GM19238 (cell line): ENCODE data around the gene ANXA4.

Experiments
- DNase-seq: peaks from one replicate; pipeline ENCODE4 v3.0.0; 2011; ENCODE audit warnings: low spot score; ENCODE audit not compliant: insufficient read length

The ANXA4 gene

DNA sequence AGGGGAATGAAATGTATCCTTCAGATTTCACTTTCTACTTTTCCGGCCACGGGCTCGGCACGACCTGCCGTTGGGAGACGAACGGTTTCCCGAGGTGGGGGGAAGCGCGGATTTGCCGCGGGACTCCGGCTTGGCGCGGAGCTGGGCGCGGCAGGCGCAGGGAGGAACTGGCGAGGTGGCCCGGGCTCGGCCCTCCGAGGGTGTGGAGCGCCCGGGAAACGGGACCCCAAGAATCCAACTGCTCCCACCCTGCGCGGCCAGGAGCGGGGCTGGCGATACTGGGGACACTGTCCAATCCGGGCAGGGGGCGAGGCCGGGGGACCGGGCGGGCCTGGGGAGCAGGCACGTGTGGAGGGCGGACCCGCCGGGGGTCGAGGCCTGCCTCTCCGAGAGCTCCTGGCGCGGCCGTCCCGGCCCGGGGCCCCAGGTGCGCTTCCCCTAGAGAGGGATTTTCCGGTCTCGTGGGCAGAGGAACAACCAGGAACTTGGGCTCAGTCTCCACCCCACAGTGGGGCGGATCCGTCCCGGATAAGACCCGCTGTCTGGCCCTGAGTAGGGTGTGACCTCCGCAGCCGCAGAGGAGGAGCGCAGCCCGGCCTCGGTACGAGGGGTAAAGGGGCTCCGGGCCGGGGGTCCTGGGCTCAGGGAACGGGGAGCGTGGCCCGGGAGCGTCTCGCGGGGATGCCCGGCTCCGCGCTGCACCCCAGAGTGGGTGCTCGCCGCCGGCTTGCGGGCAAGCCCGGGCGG lies at the start of gene ANXA4:
Gene ANXA4, plus strand, starts transcription at position 560 of the 747 bp plus-strand sequence. CDS start 39,432 bp downstream, outside the sequence.
- DNase-seq: peak; percentile 70

DNA sequence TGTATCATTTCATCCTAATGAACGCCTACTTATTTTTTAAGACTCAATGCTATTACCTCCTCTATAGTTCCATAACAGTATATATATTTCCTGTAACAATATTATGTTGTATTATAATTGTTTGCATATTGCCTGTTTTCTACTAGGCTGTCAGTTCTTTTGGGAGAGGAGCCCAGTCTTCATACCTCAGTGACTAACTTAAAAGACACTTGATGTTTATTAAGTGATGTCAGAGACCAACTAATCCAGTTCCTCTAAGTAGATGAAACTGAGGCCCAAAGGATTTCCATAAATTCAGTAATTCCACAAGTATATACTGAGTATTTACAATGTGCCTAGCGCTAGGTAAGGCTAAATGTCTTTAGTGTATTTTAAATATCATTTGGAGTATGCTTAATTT lies 49.5 kb upstream of the ANXA4 start:
- DNase-seq: no peak

DNA sequence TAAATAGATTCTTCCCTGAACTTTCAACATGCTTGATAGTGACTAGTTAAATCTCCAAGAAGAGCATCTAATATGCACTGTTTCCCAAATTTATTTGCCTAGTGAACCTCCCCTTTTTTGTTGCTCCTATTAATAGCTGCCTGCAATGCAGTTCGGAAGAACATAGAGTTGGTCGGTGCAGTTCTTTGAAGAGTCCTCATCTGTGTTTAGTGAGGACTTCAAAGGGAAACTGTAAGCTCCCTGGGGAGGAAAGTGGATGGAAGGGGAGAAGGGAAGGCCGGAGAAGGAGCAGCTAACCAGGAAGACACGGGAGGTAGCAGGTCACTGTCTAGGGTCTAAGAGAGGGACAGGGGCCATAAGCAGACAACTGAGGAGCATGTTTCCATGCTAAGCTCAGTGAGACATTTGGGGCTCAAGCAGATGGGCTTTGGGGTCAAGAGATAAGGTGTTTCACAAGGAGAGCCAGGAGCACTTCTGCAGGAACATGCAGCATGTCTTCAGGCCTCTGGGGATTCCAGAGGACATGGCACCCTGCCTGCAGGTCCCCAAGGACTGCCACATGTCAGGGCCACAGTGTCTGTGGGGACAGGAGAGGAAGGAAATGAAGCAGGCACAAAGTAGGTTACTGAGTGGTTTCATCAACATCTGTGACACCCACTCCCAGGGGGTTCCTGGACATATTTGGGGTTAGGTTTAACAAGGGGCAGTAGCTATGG lies 48.7 kb upstream of the ANXA4 start:
- DNase-seq: no peak

DNA sequence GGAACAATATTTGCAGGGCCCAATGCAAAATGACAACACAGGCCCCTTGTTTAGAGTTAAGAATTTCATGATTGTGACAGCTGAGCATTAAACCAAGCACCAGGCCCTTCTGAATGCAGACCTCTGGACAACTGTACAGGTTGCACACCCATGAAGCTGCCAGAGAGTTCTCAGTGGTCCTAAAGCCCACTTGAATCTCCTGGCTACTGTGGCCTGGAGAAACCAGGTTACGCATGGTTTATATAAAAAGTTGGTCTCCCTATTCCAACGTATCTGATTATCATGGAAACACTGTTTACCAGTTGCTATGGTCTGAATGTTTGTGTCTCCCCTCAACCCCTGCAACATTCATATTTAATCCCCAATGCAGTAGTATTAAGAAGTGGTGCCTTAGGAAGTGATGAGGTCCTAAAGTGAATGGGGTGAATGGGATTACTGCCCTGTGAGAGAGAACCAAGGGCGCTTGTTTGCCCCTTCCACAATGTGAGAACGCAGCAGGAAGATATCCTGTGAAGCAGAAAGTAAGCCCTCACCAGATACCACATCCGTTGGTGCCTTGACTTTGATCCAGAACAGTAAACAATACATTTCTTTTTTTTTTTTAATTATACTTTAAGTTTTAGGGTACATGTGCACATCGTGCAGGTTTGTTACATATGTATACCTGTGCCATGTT lies 48.0 kb upstream of the ANXA4 start:
- DNase-seq: no peak

DNA sequence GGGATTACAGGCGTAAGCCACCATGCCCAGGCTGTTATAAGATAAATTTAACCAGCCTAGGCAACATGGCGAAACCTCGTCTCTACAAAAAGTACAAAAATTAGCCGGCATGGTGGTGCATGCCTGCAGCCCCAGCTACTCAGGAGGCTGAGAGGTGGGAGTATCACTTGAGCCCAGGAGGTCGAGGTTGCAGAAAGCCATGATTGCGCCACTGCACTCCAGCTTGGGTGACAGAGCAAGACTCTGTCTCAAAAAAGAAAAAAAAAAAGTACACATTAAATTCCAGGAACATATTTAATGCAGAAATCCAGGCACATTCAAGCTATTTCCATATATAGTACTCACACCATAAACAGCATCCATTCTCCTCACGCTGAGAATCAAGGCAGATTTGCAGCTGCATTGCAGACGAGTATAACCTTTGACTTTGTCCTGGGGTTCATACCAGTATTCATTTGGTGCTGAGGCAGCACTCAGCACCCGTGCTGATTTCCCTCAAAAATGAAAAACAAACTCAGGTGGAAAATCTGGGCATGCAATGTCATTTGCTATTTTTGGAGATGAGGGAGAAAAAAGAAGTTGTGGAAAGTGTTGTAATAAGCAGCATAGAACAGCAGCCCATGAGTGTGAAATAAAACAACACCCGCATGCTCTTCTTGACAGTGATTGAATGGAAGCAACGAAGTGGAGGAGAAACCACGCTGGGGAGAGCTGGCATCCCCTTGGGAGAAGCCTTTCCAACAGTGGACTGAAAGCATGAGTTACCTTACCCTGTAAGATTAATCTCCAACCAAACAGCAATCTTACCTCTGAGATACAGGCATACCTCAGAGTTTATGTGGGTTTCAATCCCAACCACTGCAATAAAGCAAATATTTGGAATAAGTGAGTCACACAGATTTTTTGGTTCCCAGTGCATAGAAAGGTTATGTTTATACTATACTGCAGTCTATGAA lies 46.8 kb upstream of the ANXA4 start:
- no peak for DNase-seq

DNA sequence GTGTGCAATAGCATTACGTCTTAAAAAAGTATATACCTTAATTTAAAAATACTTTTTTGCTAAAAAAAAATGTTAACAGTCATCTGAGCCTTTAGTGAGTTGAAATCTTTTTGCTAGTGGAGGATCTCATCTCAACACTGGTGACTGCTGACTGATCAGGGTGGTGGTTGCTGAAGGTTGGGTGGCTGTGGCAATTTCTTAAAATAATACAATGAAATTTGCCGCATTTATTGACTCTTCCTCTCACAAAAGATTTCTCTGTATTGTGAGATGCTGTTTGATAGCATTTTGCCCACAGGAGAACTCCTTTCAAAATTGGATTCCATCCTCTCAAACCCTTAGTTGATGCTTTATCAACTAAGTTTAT lies 46.1 kb upstream of the ANXA4 start:
- no peak for DNase-seq

DNA sequence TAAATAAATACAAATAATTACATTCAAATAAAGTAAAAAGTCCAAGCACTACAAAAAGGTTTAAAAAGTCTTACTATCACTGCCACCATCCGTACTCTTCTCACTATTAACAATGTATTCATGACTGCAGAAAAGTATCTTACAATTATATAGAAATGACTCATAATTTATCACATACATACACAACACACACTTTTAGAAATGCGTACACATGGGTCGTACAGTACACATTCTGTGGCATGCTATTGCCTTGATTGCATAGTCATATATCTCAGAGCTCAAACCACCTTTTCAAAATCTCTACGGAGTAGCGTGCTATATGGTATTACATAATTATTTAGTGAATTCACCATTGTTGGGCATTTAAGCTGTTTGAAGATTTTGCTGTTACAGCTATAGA lies 41.6 kb upstream of the ANXA4 start:
- no peak for DNase-seq

DNA sequence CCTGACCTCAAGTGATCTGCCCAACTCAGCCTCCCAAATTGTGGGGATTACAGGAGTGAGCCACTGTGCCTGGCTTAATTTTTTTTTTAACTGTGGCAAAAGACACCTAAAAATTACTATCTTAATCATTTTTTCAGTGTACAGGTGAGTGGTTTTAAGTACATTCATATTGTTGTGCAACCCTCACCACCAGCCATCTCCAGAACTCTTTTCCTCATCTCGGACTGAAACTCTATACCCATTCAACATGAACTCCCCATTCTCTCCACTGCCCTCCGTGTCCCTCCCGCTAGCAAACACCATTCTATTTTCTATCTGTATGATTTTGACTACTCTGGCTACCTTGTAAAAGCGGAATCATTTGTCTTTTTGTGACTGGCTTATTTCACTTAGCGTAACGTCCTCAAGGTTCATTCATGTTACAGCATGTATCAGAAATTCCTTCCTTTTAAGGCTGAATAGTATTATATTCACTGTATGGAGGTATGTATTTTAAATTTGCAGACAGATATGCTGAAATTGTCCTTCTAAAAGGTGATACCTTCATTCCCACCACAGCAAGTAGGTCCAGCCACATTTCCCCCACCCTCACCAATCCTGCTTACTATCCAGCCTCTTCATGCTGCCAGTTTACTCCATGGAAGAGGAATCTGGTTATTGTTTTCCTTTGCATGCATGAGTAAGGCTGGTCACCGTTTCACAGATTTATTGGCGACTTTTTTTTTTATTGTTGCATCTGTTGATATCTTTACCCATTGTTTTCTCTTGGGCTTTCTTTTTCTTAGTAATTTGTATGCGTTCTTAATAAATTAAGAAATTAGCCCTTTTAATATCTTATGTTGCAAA lies 40.6 kb upstream of the ANXA4 start:
- DNase-seq: no peak

DNA sequence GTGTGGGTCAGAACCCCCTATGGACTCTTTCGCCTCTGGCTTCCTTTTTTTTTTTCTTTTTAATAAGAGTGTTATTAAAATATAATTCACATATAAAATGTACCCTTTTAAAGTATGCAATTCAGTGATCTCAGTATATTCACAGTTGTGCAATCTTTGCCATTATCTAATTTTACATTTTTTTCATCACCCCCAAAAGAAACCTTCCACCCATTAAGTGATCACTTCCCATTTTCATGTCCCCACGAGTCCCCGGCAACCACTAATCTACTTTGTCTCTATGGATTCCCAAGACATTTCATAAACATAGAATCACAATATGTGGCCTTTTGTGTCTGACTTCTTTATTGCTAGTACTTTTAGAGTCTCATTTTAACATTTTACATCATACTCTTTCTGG lies 38.7 kb upstream of the ANXA4 start:
- DNase-seq: no peak

DNA sequence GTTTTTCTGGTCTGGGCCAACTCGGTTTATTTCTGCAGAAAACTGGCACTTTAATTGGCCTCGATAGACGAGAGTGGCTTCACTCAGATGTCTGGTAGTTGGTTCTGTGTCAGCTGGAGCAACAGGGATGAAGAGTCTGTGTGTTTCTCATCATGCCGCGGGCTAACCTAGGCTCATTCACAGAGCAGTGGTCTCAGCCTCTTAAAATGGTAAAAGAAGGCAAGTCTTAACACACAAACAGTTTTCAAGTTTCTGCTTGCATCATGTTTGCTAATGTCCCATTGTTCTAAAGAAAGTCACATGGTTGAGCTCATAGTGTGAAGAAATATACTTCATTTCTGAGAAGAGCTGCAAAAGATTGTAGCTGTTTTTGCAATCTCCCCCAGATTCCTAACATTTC lies 37.5 kb upstream of the ANXA4 start:
- DNase-seq: no peak

DNA sequence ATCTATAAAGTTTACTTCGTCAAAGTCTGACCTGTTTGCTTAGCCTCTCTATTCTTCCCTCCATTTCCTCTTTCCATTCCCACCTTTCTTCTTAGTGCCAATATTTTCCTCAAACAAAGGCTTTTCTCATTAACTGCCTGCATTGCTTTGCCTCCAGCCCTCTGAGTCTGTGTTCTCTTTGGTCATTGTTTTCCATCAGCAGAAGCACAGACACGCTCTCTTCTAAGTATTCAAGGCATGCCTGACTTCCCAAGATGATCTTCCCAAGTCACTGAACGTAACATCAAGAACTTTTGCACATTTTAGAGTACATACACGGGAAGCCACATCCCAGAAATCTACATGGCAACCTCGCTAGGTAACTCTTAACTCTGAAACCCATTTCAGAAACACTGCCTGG lies 32.6 kb upstream of the ANXA4 start:
- DNase-seq: no peak

DNA sequence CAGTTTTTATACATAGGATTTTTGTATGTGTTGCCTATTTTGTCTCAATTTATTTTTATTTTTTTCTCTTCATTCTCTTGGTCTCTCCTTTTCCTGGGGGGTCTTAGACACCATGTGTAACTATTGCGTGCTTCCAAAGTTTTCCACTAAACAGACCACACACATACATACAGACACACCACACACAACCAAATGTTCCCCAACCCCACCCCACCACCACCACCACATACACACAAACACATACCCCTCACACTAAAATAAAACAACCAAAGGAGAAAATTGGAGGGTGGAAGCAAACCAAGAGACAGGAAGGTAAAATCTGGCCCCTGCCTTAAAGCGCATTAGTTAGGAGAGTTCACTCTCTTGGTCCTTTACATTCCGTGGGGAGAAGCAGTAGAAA lies 30.0 kb upstream of the ANXA4 start:
- DNase-seq: no peak

DNA sequence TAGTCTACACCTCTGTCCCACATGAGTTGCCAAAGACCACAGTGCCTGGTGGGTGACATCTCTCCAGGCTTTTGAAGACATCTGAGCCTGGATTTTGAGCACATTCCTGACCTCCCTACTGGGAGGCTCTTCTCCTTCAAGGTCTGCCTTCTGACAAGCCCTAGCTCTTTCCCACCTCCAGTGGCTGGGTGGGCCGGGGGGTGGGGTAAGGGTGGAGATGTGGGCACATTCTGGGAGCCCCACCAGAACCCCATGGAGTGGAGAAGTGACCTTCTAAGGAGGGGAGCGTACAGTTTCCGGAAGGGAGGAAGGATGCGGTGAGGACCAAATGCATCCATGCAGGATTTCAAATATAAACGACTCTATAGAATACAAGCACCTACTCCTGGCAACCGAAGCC lies 27.9 kb upstream of the ANXA4 start:
- DNase-seq: no peak

DNA sequence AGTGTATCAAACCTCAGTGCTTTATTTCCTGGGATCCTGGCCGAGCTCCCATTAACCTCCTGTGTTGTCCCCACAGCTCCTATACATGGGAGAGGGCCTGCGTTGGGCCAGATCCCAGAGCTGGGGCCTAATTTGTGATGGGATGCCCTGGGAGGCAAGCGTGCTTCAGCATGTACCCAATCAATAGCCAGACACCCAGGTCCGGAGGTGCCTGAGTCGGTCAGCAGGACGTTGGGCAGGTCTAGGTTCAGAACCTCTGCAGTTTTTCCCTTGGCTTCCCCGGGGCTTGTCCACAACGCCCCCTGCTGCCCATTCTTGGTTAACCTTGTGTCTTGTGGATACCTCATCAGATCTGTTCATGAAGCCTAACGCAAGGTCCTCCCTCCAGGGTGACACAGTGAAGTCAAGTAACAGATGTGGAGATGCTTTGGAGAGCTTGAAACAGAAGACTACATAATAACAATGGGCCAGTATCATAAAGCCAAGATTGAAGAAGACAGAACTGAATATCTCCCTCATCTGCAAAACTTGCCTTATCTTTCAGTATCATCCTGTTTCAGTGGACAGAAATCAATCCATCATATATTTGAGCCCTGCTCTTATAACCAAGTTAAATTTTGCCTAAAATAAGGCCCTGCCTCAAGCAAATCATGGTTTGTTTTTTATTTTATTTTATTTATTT lies 27.3 kb upstream of the ANXA4 start:
- DNase-seq: peak; percentile 48

DNA sequence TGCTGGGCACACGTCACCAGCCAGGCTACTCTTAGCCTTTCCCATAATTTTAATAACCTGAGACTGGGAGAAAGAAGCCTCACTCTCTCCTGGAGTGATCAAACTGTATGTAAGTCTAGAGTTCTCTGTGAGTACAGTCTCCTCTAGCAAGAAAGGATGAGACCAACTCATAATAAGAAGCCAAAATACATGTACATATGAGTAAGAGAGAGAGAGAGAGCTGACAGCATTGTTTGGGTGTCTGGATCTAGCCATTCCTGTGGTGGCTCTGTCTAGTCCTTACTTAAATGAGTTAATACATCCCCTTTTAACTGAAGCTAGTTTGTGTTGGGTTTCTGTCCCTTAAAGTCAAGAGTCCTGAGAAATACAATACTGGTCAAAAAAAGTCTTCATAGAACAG lies 26.0 kb upstream of the ANXA4 start:
- DNase-seq: no peak

DNA sequence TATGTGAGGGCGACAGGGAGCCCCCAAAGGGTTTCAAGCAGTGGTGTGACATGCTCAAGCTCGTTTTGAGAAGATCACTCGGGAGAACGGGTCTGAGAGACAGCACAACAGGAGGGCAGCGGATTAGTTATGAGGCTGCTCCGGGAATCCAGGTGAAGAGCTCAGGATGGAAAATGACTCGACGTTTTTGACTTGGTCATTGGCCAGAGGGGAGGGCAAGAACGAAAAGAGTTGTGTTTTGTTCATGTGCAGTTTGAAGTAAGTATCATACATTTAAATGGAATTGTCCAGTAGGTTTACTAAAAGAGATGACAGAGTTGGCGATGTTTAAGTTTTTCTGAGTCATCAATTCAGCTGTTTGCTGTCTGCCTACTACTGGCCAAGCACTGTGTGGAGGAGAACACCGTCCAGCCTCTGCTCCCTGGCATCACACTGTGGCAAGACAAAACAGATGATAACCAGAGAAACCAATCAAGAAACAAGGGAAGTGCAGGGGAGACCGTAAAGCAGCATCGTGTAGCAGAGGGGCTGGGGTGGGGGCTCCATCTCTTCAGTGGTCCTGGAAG lies 25.3 kb upstream of the ANXA4 start:
- no peak for DNase-seq

DNA sequence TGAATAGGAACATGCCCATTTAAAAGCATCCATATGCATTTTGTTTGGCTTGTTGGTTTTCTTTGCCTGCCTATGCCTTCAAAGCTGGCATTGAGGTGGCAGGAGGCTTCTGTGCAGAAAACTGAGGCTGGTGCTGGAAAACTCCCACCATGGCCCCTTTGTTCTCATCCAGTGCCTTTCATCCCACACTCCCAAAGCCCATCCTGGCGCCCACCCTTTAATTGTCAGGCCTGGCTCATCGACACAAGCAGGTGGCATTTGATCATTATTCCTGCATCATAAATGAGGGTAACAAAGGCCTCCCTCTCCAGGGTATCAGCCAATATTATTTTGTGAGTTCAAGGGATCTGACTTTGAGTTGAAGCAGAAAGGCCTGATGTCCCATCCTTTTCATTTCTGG lies 24.7 kb upstream of the ANXA4 start:
- no peak for DNase-seq

DNA sequence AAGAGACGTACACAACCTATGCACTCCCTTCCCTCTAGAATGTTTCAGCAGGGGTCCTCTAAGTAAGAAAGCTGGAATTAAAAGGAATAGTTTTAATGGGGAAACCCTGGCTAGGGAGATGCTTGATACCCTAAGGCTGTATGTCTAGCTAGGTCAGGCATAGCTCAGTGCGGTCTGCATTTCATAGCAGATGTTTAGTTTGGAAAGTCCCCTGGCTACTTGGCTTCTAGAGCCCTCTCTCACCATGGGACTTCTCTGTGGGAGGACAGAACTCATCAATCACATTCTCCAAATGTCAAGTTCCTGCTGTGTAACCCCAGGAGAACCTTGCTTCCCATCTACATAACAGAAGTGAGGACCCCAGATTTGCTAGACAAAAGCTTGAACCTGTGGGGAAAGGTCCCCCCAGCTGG lies 24.1 kb upstream of the ANXA4 start:
- no peak for DNase-seq

DNA sequence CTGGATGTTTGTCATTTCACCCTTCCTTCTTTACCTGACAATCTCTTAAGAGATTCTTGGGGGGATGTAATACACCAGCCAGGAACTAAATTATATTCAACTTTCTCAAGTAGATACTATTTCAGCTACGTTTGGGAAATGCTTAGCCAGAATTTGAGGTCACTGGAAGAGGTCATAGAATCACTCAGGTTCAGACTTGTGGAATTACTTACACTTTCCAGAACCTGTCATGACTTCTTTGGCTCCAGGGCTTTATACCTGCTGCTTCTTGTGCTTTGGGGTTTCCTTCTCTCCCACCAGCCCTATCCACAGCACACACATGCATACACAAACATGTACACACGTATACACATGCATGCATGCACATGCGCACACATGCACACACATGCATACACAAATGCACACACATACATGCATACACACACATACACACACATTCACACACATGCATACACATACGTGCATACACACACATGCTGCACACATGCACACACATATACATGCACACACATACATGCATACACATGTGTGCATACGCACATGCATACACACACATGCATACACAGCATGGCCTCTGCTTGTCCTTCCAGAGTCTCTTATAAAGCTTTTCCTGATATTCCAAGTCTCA lies 23.5 kb upstream of the ANXA4 start:
- no peak for DNase-seq
